GM11168 (cell line): ENCODE data around the gene DLG4.
"Not testable (repeated sequence)": the region's sequence is repeated elsewhere in the genome, so short reads cannot be mapped to it uniquely, and the experiment has no call there.

Experiments used
- in situ Hi-C: fragments of 300-500 bp; cut with MboI; formaldehyde crosslinking; loops from one replicate; pipeline ENCODE4 v1.12.0; 2022; ENCODE audit warnings: low sequenced_read_pairs; ENCODE audit not compliant: unreplicated experiment

The DLG4 gene

GRCh38 chr17:7192271-7192937, 27.2 kb downstream of the DLG4 start:
- in situ Hi-C loops: no loop called here

DNA sequence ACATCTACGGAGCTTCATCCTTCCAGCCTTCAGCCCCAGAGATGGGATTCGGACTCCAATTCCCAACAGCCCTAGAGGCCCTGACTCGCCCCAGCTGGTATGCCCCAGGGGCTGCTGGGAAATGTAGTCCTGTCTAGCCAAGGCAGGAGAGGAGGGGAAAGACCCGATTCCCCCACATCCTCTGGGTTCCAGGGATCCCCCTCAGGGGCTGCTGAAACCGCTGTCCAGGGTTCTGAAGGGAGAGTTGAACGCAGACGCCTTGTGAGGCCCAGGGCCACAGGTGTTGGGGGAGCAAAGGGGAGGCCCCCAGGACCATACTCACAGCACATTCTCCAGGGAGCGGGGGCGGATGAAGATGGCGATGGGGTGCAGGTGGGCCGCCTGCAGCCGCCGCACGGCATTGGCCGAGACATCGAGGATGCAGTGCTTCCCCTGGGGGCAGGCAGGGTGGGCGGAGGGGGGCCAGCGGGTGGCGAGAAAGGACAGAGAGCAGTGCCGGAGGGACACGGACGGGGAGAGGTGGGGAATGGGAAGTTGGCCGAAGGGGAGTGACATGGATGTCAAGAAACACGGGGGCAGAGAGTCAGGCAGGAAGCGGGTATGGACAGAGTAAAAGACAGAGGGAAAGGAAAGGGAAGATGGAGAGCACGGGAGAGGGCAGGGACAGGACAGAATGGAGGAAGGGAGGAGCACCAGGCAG, 27.9 kb downstream of the DLG4 start:
- in situ Hi-C loops: no loop called here

DNA sequence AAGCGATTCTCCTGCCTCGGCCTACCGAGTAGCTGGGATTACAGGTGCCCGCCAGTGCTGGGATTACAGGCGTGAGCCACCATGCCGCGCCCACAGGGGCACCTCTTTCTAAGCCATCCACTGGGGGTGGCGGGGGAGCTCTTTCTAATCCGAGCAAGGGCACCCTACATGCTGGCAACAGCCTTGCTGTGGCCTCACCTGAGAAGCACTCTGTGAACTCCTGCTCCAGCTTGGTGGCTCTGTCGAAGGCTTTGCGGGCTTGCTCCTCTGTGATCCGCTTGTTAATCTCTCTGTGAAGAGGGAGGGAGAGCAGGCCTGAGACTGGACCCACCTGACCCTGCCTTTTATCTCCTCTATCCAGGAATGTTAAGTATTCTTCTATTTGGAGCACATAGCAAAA, 28.6 kb downstream of the DLG4 start:
- in situ Hi-C loops: no loop called here

- in situ Hi-C loops: no loop called here
Measured at GRCh38 chr17:7190276-7190917, 29.2 kb downstream of the DLG4 start.

- in situ Hi-C loops: no loop called here
Measured at GRCh38 chr17:7186241-7186640, 33.4 kb downstream of the DLG4 start.

- in situ Hi-C loops: no loop called here
Measured at GRCh38 chr17:7184647-7185046, 35.0 kb downstream of the DLG4 start.

GRCh38 chr17:7184091-7184488, 35.5 kb downstream of the DLG4 start:
- in situ Hi-C loops: no loop called here

DNA sequence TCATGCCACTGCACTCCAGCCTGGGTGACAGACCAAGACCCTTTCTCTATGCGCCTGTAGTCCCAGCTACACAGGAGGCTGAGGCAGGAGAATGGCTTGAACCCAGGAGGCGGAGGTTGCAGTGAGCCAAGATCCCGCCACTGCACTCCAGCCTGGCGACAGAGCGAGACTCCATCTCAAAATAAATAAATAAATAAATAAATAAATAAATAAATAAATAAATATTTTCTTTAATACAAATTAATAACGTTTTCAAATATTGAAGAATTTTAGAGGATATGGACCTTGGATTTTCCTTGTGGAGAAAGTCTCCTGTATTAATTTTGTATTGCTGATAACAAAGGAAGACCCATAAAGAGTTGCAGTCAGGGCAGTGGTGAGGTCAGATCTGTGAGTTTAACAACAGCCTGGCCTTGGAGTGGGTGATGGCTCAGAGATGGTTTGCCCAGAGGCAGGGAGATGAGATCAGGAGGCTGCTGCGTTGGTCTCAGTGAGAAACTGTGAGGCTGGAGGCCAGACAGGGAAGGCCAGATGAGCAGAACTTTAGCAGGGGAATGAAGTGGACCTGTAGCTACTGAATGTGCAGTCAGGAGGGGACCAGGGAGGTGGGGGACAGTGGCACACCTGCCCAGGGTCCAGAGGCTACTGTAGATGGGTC, 36.1 kb downstream of the DLG4 start:
- in situ Hi-C loops: no loop called here

- in situ Hi-C loops: not testable (repeated sequence)
Measured at GRCh38 chr17:7182101-7182500, 37.5 kb downstream of the DLG4 start.

GRCh38 chr17:7179317-7180254, 40.0 kb downstream of the DLG4 start, which contains the start of gene ASGR1:
TSS of gene ASGR1 (minus strand) at chr17:7179370. CDS start at chr17:7178563, 807 bp downstream.
- in situ Hi-C loops: no loop called here

- in situ Hi-C loops: no loop called here
Measured at GRCh38 chr17:7178973-7179316, 40.7 kb downstream of the DLG4 start.

GRCh38 chr17:7177954-7178477, 41.6 kb downstream of the DLG4 start:
- in situ Hi-C loops: no loop called here

DNA sequence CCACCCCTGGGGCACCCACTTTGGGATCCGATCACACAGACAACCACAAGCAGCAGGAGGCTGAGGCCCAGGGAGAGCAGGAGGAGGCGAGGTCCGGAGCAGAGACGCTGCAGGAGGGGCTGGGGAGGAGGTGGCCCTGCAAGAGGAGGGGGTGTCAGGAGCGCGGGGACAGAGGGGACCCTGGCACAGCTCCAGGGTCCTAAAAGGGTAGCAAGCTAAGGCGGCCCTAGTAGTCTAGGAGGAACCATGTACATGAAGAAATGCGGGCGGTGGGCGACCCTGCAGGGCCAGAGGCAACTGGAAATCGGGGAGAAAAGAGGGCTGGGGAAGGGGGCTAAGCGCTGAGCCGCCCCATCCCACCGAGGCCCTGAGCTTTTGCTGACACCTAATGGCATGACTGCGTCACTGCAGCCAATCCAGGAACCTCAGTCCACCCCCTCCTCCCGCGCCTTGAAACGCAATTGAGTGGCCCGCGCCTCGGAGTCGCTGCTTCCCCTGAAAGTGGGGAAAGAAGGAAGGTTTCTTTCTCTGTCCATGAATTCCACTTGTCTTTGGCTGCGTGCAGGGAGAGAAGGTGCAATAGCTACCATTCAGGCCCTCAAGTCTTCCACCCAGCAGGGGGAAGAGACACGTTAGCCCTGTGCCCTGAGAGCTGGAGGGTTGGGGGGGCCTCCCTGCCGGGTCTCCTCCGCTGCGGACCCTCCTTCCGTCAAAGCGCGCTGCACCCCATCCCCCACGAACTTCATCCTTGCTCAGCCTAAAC, 42.3 kb downstream of the DLG4 start:
- in situ Hi-C loops: no loop called here

DNA sequence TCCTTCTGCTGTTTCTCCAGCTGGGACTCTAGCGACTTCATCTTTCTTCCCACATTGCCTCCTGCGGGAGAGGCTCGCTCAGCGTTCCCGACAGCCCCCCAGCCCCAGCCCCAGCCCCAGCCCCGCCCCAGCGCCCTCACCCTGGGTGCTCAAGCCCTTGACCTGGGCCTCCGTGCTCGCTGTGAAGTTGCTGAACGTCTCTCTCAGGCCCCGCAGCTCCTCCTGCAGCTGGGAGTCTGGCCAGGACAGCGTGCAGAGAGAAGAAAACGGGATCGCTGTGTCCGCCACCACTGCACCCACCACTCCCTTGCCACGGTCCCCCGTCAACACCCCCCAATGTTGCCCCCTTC, 42.8 kb downstream of the DLG4 start:
- in situ Hi-C loops: no loop called here

DNA sequence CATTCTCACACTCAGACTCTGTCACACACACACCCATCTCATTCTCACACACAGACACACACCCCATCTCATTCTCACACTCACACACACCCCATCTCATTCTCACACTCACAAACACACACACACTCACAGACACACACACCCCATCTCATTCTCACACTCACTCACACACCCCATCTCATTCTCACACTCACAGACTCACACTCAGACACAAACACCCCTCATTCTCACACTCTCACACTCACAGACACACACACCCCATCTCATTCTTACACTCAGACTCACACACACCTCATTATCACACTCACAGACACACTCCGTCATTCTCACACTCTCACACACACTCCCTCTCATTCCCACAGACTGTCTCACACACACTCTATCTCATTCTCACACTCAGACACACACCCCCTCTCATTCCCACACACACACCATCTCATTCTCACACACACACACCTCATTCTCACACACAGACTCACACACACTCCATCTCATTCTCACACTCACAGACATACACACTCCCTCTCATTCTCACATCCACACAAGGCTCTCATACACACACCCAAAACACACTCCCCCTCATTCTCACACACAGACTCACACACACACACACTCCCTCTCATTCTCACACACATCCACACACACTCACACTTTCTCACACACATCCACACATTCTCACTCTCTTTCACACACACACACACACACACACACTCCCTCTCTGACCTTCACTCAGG, 43.4 kb downstream of the DLG4 start:
- in situ Hi-C loops: no loop called here

GRCh38 chr17:7175330-7175733, 44.3 kb downstream of the DLG4 start:
- in situ Hi-C loops: no loop called here

- in situ Hi-C loops: no loop called here
Measured at GRCh38 chr17:7174603-7175326, 44.9 kb downstream of the DLG4 start.
